ENCODE data around the gene RFNG.
"Not testable (repeated sequence)": the region's sequence is repeated elsewhere in the genome, so short reads cannot be mapped to it uniquely, and the experiment has no call there.

The RFNG gene

DNA sequence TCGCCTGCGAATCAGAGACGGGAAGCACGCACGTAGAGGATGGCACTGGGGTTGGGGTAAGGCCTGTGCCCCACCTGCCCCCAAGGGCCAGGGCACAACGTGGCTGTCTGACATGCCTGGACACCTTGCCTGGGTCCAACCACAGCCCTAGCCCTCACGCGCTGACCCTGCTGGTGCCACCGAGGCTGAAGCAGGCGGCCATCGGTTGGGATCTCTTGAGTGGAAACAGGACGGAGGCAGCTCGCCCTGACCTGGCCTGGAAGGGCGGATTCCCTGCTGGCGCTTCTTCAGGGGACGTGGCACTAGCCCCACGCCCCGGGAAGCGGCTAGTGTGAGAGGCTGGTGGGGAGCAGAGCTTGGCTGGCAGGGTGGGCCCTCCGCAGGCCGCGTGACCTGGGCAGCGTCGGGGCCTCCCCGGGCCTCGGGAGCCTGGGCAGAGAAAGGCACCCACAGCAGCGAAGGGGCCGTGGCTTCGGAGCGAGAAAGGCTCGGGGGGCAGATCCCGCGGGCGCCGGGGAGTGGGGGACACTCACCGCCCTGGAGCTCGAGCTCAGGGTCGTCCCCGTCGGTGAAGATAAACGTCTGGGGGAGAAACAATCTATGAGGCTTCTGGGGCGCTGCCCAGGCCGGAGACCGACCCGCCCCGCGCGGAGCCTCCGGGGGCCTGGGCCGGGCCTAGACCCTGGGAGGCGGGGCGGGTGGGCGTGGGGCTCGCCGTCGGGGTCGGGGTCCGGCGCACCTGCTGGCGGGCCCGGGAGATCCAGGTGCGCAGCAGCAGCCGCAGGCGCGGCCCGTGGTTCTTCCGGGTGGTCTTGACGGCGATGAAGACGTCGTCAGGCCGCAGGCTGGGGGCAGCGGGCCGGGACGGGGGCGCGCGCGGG is 610 bp downstream of the RFNG start:
- Mint-ChIP-seq H3K9me3 (no peaks in the 10 kb centered on the region), H3K36me3 (ENCODE audit: low read depth) (peaks cover 44% of the 10 kb centered on the region), H3K27me3 (no peaks in the 10 kb centered on the region), H3K4me3 (peak overlapping the region; percentile 86), H3K4me1 (ENCODE audit: low read depth) (peaks cover 28% of the 10 kb centered on the region), H3K27ac (peak overlapping the region; percentile 89)
- no peak for DNase-seq

DNA sequence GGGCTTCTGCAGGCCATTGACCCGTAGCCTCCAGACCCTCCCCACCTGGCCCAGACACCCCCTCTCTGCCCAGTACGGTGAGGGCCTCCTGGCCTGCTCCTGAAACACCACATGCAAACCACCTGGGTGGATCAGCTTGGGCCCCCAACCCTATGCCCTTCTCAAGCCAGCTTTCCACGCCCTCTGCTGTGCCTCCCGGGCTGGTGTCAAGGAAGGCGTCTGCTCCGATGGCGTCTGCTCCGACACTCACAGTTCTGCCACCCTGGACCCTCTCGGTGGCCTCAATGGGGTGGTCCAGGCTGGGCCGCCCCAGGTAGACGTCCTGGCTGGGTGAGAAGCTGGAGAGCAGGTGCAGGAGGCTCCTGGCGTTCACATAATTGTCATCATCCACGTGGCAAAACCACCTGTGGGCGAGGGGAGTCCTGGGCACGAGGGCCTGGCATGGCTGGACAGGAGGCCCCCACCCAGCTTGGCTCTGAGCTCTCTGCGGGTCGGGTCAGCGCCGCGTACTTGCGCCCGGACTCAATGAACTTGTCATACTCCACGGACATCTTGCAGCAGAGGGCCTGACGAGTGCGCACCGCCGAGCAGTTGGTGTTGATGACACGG is 1.4 kb downstream of the RFNG start:
- Mint-ChIP-seq H3K9me3 (no peaks in the 10 kb centered on the region), H3K27ac (peak overlapping the region; percentile 89), H3K4me3 (peak overlapping the region; percentile 86), H3K4me1 (ENCODE audit: low read depth) (peaks cover 28% of the 10 kb centered on the region), H3K36me3 (ENCODE audit: low read depth) (peaks cover 39% of the 10 kb centered on the region), H3K27me3 (no peaks in the 10 kb centered on the region)
- no peak for DNase-seq

DNA sequence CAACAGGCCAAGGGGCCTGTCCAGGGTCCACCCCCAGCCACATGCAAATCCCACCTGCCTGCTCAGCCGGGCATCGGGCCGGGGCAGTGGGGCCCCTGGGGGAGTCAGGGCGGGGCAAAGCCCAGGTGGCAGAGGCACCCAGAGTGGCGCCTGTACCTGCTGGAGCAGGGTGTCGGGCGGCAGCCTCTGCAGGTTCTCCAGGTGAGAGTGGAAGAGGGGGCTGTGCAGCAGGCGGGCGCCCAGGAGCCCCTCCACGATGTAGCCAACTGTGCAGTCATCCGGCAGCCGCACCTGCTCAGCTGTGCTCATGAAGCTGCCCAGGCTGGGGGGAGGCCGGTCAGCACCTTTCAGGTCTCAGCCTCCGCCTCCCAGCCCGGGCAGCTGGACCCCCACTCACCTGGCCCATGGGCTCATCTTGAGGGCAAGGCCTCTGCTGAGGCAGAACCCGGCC is 2.1 kb downstream of the RFNG start:
- peaks cover 32% of the 10 kb centered on the region for H3K36me3 Mint-ChIP-seq (ENCODE audit: low read depth)
- H3K27ac Mint-ChIP-seq, result no peak overlapping the region
- DNase-seq, result no peak
- peaks cover 26% of the 10 kb centered on the region for H3K4me1 Mint-ChIP-seq (ENCODE audit: low read depth)
- peak overlapping the region; percentile 86 for H3K4me3 Mint-ChIP-seq
- H3K27me3 Mint-ChIP-seq, result no peaks in the 10 kb centered on the region
- no peaks in the 10 kb centered on the region for H3K9me3 Mint-ChIP-seq

DNA sequence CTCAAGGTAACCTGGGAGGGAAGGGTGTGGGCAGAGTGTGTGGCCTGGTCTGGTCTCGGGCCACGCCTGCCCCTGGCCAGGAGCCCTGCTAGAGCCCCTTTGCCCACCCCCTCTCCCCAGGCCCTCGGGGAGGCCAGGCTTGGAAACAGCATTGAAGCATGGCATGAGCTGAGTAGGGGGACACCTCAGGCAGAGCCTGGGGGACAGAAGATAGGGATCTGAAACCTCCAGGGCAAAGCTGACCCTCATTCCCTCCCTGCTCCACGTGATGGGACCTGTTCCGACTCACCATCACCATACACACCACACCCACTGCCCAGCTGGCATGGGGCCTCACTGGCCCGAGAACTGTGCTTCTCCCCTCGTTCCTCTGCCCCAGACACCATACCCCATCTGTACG is 2.5 kb downstream of the RFNG start:
- Mint-ChIP-seq H3K4me1 (ENCODE audit: low read depth) (peaks cover 26% of the 10 kb centered on the region), H3K27me3 (no peaks in the 10 kb centered on the region), H3K9me3 (no peaks in the 10 kb centered on the region), H3K27ac (no peak overlapping the region), H3K36me3 (ENCODE audit: low read depth) (peaks cover 27% of the 10 kb centered on the region), H3K4me3 (no peak overlapping the region)
- no peak for DNase-seq

DNA sequence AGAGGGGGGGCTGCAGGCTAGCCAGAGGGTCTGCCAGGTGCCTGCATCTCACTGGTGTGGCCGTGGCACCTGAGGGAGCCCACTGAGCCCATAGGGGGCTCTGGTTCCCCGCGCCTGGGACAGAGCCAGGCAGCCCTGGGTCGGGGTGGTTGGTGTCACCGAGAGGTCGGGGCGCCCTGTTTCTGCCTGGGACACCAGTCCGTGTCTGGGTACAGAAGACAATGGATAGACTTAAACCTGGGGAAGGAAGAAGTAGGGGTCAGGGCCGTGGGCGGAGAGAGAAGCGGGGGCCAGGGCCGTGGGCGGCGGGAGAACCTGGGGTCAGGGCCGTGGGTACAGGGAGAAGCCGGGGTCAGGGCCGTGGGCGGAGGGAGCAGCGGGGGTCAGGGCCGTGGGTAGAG is 3.0 kb downstream of the RFNG start:
- Mint-ChIP-seq H3K4me3 (no peak overlapping the region), H3K4me1 (ENCODE audit: low read depth) (peaks cover 24% of the 10 kb centered on the region), H3K36me3 (ENCODE audit: low read depth) (peaks cover 22% of the 10 kb centered on the region), H3K9me3 (no peaks in the 10 kb centered on the region), H3K27ac (no peak overlapping the region), H3K27me3 (no peaks in the 10 kb centered on the region)
- DNase-seq, result no peak

DNA sequence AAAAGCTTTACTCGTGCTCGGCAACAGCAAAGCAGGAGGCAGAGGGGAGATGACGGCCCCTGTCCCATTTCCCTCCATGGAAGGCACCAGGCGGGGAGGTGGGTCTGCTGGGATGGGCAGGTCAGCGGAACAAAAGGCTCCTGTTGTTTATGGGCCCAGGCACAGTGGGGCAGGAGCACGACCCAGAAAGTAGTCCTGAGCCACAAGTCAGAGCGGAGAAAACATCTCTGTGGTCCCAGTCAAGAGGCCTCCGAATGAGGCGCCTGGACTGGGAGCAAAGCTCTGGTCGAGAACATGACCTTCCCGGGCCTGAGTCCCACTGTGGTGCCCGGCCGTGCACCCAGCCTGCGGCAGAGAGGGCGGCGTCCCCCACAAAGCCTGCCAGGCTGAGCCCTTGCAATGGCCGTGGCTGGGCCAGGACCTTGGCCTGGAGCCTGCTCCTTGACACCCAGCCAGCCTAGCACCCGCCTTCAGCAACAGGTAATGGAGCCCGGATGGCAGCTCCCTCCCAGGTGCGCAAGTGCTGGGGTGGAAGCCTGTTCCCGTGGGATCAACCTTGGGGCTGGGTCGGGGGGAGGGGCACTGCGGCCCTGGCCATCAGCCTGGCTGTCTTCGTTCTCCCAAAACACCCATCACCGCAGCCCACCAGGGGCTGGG is 3.6 kb downstream of the RFNG start:
- no peak overlapping the region for H3K4me3 Mint-ChIP-seq
- H3K36me3 Mint-ChIP-seq (ENCODE audit: low read depth), result peaks cover 19% of the 10 kb centered on the region
- no peaks in the 10 kb centered on the region for H3K27me3 Mint-ChIP-seq
- no peak overlapping the region for H3K27ac Mint-ChIP-seq
- H3K4me1 Mint-ChIP-seq (ENCODE audit: low read depth), result peaks cover 18% of the 10 kb centered on the region
- H3K9me3 Mint-ChIP-seq, result no peaks in the 10 kb centered on the region
- no peak for DNase-seq

DNA sequence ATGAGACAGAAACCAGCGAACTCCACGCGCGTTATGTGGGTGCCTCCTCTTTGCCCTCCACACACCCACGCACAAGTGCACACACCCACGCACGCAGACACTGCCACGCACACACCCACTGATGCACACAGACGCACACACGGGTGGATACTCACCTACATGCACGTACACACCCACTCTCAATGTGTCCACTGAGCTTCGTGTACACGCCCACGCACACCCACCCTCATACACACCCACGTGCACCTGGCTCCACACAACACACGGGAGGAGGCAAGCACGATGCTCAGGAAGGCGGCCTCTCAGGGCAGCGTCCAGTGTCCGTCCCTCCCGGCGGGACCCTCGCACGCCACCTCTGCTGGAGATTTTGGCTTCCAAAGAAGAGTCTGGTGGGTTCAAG is 4.2 kb downstream of the RFNG start:
- Mint-ChIP-seq H3K27ac (no peak overlapping the region), H3K27me3 (no peaks in the 10 kb centered on the region), H3K9me3 (no peaks in the 10 kb centered on the region), H3K36me3 (ENCODE audit: low read depth) (peaks cover 19% of the 10 kb centered on the region), H3K4me1 (ENCODE audit: low read depth) (peaks cover 14% of the 10 kb centered on the region), H3K4me3 (no peak overlapping the region)
- no peak for DNase-seq

DNA sequence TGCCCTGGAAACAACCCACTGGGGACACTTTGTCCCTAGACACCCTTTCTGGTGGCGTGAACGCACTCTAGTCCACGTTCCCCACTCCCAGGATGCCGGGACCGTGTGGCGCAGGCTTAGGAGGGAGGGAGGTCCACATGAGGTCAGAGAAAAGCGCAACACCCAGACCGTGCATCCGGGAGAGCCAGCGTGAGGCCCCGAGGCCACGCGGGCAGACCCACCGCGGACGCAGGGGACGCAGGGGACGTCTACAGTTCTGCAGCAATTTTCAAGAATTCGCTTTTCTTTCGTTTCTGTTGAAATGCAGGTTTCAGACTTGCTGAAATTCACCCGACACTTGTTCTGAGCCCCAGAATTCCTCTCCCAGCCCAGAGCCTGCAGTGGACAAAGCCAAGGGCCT is 4.7 kb downstream of the RFNG start:
- Mint-ChIP-seq H3K36me3 (ENCODE audit: low read depth) (peaks cover 17% of the 10 kb centered on the region), H3K27ac (no peak overlapping the region), H3K4me1 (ENCODE audit: low read depth) (peaks cover 14% of the 10 kb centered on the region), H3K4me3 (no peak overlapping the region), H3K9me3 (no peaks in the 10 kb centered on the region), H3K27me3 (no peaks in the 10 kb centered on the region)
- DNase-seq, result no peak

DNA sequence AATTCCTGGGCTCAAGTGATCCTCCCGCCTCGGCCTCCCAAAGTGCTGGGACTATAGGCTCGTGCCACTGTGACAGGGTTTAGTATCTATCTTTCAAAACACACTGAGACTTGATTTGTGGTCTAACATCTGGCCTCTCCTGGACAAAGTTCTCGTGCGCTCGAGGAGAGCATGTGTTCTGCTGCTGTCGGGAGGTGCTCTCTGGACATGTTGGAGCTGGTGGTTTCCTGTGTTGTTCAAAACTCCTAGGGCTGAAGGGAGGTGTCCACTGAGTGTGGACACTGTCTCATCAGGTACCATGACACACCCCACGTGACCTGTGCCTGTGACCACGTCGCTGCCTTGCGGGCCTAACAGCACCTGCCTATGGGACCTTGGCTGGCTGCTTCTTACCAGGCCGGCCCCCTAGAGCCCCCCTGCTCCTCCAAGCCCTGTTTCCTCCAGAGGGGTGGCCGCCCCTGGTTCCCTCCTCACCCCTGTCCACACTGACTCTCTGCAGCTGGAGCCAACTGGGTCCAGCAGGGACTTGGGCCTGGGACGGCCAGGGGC is 5.6 kb downstream of the RFNG start:
- Mint-ChIP-seq H3K27me3 (no peaks in the 10 kb centered on the region), H3K4me1 (ENCODE audit: low read depth) (peaks cover 14% of the 10 kb centered on the region), H3K27ac (no peak overlapping the region), H3K36me3 (ENCODE audit: low read depth) (peaks cover 17% of the 10 kb centered on the region), H3K9me3 (no peaks in the 10 kb centered on the region), H3K4me3 (no peak overlapping the region)
- no peak for DNase-seq

DNA sequence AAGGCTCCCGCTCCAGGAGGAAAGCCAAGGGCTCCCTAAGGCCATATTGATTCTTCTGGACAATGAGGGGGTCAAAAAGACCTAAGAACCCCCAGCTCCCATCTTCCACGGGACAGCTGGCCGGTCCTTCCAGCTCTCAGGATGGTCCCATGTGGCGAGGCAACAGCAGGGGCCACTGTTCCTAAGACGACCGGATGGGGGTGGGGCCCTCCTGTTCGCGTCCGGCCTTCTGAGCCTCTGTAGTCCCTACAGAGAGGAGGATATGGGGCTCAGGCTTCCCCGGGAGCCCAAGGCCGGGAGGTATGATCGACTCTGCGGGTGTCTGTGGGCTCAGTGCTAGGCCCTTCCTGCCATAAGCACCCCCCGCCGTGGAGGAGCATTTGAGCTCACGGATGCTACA is 8.1 kb downstream of the RFNG start:
- H3K36me3 Mint-ChIP-seq (ENCODE audit: low read depth), result peaks cover 9% of the 10 kb centered on the region
- H3K27ac Mint-ChIP-seq, result no peak overlapping the region
- no peaks in the 10 kb centered on the region for H3K27me3 Mint-ChIP-seq
- no peak for DNase-seq
- no peak overlapping the region for H3K4me3 Mint-ChIP-seq
- H3K9me3 Mint-ChIP-seq, result no peaks in the 10 kb centered on the region
- H3K4me1 Mint-ChIP-seq (ENCODE audit: low read depth), result peaks cover 9% of the 10 kb centered on the region

DNA sequence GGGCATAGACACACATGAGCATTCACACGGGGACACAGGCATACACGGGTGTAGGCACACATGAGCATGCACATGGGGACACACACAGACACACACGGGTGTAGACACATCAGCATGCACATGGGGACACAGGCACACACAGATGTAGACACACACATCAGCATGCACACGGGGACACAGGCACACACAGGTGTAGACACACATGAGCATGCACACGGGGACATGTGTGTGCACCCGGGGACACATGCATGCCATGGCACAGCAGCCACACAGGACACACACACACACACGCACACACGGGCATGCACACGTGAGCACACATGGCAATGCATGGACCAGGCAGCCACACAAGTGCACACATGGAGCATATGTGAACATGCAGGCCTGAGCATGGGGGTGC is 9.0 kb downstream of the RFNG start:
- Mint-ChIP-seq H3K27me3 (no peaks in the 10 kb centered on the region), H3K9me3 (no peaks in the 10 kb centered on the region), H3K4me1 (ENCODE audit: low read depth) (peaks cover 14% of the 10 kb centered on the region), H3K36me3 (ENCODE audit: low read depth) (peaks cover 7% of the 10 kb centered on the region), H3K27ac (no peak overlapping the region), H3K4me3 (no peak overlapping the region)
- no peak for DNase-seq

DNA sequence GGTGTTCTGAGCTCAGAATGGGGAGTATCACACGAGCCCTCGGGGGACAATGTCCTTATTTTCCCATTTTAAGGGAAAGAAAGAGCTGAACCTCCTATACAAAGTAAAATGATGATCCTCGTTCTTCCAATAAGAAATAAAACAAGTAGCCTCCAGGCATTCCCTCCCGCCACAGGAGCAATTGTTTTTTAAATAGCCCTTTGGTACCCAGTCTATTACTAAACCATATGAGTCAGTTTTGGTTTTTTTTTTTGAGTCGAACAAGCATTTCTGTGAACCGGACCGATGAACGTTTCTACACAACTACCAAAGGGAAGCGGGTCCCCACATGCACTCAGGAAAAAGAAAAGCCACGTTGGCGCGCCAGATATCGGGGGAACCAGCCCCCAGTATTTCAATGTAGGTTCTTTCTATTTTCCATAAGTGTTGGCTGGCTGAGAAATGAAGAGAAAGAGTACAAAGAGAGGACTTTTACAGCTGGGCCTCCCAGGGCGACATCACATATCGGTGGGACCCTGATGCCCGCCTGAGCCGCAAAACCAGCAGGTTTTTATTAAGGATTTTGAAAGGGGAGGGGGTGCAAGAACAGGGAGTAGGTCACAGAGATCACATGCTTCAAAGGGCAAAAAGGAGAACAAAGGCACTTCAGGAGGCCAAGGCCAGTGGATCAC is 10.3 kb downstream of the RFNG start:
- DNase-seq, result no peak
- Mint-ChIP-seq H3K9me3 (no peaks in the 10 kb centered on the region), H3K4me3 (no peak overlapping the region), H3K27me3 (no peaks in the 10 kb centered on the region), H3K36me3 (ENCODE audit: low read depth) (peaks cover 3% of the 10 kb centered on the region), H3K4me1 (ENCODE audit: low read depth) (peaks cover 13% of the 10 kb centered on the region), H3K27ac (no peak overlapping the region)

DNA sequence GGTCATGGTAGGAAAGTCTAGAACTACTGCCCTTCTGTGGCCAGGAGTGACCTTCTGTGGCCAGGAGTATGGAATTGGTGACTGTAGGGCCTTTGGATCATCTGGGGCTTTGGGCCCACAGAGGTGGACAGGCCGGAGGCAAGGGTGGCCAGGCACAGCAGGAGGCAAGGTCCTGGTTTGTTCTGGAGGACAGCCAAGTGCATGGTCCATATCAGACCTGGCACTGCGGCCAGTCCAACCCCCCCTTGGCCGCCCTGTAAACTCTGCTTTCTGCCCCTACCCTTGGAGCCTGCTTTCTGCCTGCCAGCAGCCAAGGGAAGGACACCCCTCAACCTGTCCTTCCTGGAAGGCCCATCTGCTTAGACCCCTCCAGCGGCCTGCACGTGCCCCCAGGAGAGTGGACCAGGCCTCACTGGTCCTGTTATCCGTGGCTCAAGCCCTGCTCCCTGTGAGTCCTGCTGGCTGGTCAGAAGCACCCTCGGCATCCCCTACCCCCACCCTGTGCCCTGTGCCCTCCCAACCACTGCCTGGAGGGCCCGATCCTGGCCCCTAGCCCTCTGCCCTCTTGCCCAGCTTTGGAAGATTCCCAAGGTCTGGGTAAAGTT is 11.8 kb downstream of the RFNG start:
- peaks cover 15% of the 10 kb centered on the region for H3K36me3 Mint-ChIP-seq (ENCODE audit: low read depth)
- H3K4me3 Mint-ChIP-seq, result no peak overlapping the region
- H3K27ac Mint-ChIP-seq, result no peak overlapping the region
- DNase-seq, result no peak
- H3K9me3 Mint-ChIP-seq, result no peaks in the 10 kb centered on the region
- peaks cover 26% of the 10 kb centered on the region for H3K4me1 Mint-ChIP-seq (ENCODE audit: low read depth)
- H3K27me3 Mint-ChIP-seq, result no peaks in the 10 kb centered on the region

DNA sequence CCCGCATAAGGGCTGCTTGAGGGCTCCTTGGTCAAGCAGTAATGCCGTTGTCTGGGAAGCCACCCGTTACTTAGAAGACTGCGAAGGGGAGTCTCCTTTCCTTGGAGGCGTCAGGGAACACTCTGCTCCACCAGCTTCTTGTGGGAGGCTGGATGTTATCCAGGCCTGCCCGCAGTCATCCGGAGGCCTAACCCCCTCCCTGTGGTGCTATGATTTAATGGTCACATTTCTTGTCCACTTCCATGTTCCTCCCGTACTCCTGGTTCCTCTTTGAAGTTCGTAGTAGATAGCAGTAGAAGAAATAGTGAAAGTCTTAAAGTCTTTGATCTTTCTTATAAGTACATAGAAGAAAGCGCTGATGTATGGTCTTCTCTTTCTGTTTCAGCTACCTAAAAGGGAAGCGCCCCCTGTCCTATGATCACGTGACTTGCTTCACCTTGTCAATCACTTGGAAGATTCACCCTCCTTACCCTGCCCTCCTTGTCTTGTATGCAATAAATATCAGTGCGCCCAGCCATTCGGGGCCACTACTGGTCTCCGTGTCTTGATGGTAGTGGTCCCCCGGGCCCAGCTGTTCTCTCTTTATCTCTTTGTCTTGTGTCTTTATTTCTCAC is 12.7 kb downstream of the RFNG start:
- not testable (repeated sequence) for H3K27me3 Mint-ChIP-seq, H3K27ac Mint-ChIP-seq, DNase-seq, H3K4me3 Mint-ChIP-seq, H3K9me3 Mint-ChIP-seq
- H3K36me3 Mint-ChIP-seq (ENCODE audit: low read depth), result peaks cover 21% of the 10 kb centered on the region
- peaks cover 26% of the 10 kb centered on the region for H3K4me1 Mint-ChIP-seq (ENCODE audit: low read depth)
